M059J (cell line): ENCODE data around the gene EEF1AKMT3. TPM values are rescaled to one million over a fixed set of nuclear protein-coding genes. Genes with fewer than 3 reads are reported as not detected.

ENCODE experiments used
- DNase-seq: peaks from one replicate; pipeline ENCODE4 v3.0.0-alpha.2; 2012; ENCODE audit warnings: low read depth
- total RNA-seq: library from RNA; depleted of rRNA; stranded (reverse); fragments of >200 nt; shearing (Covaris generic); gene quantifications from 2 replicates; pipeline ENCODE4 v1.2.3, GENCODE V29; 2014

Gene EEF1AKMT3
- total RNA-seq, 1 experiment from 2014 or later = 6.6 TPM

DNA sequence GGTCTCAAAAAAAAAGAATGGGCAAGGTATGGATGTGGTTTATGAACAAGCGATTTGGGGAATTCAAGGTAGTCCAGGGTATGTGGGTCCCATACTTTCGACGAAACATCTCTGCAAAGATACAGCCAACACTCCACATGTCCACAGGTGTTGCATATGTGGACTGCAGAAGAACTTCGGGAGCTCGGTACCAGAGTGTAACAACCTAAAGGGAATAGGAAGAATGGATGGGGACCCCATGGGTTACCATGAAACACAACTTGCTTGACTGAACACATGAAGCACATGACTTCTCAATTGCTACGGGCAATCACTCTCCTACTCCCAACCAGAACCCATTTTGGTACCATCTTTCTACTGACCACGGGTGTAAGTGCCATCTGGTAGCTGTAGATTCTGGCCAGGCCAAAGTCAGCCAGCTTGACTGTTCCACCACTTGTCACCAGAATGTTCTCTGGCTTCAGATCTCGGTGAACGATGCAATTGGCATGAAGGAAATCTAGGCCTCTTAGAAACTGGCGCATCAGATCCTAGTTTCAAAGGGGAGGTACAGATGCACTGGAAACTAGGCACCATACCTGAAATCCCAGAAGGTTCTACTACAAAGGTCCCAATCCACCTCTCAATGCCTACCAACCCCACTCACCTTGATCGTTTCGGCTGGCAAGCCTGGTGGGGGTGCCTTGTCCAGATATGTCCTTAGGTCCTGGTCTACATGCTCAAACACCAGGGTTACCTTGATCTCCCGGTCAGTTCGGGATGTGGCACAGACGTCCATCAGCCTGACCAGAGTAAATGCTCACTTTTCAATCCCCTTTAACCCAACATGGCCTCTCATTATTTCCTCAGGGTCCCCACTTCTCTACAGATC, 21.6 kb upstream of the EEF1AKMT3 start:
- DNase-seq = no peak

DNA sequence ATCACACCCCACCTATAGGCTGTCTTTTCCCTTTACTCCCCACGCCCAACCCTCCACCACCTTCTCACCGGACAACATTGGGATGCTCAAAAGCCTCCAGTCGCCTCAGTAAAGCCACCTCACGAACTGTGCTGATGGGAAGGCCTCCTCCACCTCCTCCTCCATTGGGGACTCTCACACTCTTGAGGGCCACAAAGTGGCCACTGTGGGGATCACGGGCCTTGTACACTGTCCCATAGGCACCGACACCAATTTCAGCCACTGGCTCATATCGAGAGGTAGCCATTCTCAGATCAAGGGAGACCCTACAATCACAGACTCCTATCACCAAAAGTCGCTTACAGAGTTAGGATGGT, 21.0 kb upstream of the EEF1AKMT3 start:
- no peak for DNase-seq

DNA sequence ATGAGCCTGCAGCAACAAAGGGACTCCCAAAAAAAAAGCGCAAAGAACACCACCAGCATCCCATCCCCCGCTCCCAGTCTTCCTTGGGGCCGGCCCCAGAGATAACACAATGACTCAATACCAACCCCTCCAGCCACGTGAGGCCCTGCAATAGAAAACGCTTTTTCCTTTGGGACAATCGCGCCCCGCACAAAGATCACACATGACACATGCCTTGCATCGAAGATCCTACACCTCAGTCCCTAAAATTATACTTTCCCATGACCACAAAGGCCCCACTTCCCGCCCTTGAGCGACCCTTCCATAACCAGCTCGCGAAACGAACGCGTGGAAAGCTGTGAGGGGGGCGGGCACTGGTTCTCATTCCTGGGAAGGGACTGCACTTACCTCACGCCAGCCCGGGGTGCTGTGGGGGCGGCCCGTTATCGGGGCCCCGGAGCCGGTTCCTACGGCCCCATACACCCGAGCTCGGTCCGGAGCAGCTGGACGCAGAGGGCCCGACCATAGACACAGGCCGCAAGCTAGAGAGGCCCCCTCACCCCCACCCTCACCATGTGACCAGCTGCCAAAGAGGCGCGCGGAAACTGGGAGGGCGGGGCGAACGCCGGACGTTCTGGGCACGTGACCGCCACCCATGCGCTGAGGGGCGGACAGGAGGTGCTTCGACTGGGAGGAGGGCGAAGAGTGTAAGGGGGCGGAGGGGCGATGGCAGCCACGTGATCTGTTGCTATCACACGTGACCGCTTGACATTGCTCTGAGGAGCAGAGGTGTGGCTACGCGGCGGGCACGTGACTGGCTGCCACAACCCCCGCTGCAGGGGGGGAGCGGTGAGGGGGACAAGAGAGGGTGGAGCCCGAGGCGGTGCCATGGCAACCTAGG, 20.4 kb upstream of the EEF1AKMT3 start, which contains the start of gene CDK4:
TSS of gene CDK4 (minus strand) at position 523 of the 880 bp plus-strand sequence. CDS start 593 bp downstream, outside the sequence.
- peak; percentile 99 for DNase-seq

DNA sequence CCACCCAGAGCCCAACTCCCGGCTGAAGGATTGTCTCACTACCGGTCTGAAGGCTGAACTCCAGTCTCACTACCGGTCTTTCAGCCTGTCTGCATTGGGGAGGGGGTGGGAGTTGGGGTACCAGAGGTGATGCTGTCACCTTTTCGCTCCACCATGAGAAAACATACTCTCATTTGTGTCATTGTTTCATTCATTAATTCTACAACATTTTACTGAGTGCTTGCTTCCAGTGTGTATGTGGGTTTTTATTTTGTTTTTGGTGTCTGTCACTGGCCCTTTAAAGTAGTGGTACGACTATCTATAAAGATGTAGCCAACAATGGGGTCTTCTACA, 19.8 kb upstream of the EEF1AKMT3 start:
- no peak for DNase-seq

DNA sequence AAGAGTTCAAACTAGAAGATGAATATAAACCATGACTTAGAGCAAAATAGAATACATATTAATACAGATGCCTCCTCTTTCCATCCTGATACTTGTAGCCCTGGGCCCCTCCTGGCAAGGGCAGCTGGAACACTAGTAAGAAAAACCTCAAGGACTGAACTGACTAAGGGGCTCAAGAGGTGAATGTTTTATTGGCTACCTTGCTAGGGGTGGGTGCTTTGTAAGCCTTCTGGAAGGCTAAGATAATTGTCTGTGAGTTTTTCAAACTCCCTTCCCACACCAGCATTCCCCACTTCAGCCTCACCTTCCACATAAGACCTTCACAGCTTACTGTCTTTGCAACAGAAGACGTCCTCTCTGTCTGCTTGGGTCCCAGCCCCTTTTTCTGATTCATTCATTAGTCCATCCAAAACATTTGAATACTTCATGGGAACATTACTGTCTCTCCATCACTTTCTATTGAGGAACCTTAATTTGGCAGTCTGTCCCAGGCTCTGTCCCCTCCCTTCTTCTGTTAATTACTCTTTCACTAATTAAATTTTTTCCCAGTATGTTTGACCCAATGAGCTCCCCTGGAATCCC, 18.6 kb upstream of the EEF1AKMT3 start:
- DNase-seq = no peak

DNA sequence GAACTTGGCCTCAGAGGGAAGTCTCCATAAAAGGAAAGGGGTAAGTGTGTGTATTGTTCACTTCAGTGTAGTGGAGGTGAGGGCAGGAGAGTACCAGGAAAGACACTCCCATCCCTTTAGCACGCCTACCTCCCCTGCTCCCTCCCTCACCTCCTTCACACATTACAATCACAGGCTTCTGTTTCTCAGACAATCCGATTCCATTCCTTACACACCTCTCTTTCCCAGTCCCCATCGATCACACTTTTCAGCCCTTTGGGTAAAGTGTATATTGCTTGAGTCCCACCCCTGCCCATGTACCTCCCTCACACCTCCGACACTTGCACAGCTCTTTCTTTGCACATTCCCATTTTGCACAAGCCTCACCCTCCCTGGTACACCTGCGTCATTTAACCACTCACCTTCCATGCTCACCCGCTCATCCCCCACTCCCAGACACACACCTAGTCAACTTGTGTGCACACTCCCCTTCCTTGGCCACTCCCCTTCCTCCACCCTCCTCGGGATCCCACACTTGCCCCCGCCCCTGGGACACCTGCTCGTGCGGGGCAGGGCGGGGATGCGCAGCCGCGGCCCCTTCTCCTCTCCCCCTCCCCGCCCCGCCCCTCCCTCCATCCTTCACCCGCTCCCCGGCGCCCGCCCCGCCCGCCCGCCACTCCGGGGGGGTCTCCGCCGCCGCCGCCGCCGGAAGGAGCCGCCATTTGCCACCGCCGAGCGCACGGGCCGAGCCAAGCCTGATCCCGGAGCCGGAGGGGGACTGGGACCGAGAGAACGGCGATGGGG, 17.8 kb upstream of the EEF1AKMT3 start, which contains the start of gene MARCHF9:
TSS of gene MARCHF9 (plus strand) at position 693 of the 783 bp plus-strand sequence. CDS start 426 bp downstream, outside the sequence.
- peak; percentile 56 for DNase-seq

DNA sequence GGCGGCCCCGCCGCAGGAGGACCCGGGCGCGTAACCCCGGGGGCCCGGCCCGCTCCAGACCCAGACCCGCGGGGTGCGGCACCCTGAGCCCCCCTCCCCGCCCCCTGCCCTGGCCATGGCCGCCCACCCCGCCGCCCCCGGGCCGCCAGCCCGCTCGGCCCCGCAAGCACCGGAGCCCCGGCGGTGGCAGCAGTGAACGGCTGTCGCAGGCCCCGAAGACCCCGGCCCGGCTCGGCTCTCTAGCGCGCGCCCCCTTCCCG, 17.3 kb upstream of the EEF1AKMT3 start:
- DNase-seq = no peak

DNA sequence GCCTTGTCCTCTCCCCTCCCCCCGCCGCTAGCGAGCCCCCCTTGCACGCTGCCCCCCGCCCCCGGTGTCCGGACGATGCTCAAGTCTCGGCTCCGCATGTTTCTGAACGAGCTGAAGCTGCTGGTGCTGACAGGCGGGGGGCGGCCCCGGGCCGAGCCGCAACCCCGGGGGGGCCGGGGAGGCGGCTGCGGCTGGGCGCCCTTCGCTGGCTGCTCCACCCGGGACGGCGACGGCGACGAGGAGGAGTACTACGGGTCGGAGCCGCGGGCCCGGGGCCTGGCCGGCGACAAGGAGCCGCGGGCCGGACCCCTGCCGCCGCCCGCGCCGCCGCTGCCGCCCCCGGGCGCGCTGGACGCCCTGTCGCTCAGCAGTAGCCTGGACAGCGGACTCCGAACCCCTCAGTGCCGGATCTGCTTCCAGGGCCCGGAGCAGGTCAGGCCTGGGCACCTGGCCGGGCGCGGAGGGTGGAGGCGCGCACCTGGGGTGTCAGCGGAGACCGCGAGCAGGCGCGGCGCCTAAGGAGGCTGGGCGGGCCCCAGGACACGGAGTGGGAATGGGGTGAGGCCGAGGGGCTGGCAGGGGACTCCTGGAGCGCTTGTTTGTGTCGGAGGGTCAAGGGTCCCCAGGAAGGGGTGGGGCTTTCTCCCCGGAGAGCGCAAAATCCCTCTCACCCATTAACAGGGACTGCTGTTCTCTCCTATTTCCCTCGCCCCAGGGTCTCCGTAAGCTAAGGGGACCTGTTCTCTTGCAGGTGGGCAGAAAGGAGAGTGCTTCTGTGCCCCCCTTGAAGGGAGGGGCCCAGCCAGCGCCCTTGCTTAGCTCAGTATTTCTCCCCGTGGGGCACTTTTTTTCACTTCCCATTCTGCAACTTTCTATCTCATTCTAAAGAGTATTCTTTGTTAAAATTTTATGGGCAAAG, 16.7 kb upstream of the EEF1AKMT3 start:
- DNase-seq = no peak

DNA sequence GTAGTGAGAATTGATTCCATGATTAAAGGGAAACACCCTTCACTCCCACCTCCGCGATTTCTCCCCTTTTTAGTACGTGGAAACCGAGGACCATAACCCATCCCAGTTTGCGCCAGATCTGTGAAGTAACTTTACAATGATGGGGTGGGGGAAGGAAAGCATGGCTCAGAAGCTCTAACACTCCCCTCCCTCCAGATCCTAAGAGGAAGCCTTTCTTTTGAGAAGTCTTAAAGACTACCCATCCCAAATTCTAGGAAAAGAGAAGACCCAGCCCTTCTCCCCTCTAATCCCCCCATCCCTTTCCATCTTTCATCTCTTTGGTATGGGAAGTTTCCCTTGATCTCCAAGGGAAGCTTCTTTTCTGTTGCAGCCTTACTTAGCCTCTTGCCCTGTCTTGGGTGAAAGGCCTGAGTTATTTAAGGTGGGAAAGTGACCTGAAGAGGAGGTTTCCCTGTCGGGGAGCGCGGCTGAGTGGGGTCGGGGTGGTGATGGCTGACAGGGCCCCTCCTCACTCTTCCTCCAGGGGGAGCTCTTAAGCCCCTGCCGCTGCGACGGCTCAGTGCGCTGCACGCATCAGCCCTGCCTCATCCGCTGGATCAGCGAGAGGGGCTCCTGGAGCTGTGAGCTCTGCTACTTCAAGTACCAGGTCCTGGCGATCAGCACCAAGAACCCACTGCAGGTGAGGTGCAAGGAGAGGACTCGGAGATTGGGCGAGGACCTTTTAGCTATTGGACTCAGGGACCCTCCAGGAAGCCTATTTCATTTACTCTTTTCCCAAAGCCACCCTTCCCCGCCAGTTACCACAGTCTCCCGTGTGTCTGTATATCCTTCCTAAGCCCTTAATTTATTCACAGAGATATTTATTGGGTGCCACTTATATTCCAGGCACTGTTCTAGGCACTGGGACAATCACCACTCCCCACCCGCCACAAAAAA, 15.7 kb upstream of the EEF1AKMT3 start:
- no peak for DNase-seq

DNA sequence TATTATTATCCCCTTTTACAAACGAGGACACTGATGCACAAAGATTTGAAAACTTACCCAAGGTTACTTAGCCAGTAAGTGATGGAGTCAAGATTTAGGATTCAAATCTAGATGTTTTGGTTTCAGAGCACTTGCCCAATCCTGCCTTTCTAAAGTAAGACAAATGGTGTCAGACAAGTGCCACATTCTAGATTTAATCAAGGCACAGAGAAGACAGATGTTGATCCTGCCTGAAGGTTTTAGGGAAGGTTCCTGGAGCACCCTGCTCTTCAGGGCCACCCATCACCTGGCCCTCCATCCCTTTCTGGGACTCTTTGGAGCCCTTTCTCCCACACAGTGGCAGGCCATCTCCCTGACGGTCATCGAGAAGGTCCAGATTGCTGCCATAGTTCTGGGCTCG, 14.6 kb upstream of the EEF1AKMT3 start:
- no peak for DNase-seq

DNA sequence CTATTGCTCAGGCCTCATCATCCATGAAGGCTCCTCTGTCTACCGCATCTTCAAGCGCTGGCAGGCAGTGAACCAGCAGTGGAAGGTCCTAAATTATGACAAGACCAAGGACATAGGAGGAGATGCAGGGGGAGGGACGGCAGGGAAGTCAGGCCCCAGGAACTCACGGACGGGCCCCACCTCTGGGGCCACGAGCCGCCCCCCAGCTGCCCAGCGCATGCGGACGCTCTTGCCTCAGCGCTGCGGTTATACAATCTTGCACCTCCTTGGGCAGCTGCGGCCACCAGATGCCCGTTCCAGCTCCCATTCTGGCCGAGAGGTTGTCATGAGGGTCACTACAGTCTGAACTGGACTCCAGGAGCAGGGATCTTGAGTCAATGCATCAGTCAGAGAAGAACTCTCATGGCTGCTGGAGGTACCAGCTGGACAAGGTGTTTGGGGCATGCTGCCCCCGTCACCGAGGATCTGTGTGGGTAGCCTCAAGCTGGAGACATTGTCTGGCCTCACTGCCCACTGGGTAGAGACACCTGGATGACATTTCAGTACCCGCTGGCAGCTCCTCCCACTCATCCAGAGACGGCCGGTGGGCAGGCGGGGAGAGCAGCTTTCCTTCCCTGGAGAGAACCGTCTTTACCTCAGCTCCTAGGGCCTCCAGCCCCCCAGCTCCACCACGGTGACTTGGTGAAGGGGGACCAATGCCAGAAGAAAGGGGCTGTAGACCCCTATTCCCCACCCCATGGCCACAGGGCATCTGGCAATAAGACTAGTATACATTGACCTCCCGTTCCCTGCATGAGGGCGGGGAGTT, 13.7 kb upstream of the EEF1AKMT3 start:
- no peak for DNase-seq

DNA sequence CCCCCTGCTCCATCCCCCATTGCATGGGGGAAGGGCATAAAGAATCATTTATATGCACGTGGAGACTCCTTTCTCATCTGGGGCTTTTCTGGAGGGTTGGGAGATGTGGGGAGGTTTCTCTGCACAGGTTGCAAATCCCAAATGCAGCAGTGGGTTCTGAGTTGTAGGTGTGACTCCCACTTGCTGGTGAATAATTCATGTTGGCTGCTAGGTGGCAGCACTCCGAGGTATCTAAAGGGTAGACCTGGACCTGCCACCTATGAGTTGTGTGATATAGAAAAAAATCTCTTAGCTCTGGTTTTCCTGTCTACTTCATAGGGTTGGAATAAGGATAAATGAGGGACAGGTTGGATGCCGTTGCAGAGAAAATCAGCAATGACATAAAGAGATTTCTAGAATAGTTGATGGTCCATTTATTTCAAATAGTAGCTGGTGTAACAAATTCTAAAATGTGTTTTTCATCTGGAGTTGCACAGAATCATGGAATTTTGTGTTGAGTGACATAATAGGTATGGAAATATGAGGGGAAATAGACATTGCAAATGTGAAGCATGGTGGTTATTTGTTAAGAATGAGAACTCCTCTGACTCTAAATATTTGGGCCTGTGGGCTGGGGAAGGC, 12.9 kb upstream of the EEF1AKMT3 start:
- peak; percentile 48 for DNase-seq

DNA sequence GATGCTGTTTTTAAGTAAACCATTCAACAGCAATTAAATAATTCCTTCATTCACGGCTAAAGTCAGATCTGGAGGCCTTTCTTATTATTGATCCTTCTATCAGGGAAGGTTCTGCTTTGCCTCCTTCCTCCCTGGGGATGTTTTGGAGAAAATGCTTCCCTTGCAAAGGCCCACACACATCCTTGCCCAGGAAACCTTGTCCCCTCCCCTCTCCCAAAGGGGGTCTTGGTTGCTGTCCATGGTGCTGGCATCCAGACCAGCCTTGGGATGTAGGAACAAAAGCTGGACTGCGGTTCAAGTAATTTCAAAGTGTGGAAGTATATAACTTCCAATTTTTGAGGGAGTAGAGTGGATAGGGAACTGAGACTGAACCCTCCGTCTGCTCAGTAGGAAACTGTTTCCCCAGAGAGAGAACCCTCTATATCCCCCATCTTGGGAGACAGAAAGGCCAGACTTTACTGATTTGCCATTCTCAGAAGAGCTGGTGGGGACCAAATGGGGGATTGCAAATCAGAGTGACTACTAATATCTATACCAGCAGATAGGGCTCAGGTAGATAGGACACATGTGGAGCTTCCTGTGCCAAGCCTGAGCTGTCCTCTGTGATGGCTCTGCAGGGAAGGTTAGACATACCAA, 11.9 kb upstream of the EEF1AKMT3 start:
- no peak for DNase-seq

DNA sequence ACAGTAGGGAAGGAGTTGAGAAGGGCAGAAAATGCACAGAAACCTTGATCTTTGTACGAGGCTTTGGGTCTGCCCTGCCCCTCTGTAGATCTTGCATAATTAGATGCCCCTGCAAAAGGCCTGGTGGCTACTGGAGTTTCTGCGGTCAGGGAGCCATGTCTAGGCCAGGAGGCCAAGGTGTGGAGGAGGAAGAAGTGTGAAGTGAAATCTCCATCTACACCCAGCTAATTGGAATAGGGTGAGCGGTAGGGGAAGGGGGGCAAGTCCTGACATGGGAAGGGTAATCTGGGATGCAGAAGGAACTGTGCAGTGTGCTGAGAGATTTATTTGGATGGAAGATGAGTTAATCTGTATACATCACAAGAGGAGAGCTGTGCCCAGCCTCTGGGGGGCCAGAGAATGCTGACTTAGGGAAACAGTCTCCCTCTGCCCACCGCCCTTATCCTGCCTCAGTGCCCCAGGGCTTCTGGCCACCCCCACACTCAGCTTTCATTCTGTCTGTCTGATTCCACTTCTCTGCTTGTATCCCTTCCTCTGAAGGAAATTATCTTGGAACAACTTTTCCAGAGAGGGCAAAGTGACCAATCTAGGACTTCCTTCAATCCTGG, 10.9 kb upstream of the EEF1AKMT3 start:
- DNase-seq = no peak

DNA sequence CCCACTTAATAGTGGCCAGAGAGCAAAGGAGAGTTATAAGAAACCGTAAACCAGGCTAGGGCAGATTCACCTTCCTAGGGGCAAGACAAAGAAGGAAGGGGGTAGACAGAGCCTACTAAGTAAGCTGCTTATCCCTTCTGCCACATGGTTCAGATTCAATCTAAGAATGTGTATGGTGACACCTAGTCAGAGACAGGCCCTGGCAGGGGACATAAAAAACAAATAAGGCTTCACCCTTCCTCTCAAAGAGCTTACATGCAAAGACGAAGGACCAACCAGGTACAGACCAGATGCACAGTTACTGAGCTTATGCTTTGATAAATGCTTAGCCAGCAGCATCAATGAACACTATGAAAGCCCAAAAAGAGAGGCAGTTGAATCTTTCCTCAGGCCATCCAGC, 10.0 kb upstream of the EEF1AKMT3 start:
- DNase-seq = no peak

DNA sequence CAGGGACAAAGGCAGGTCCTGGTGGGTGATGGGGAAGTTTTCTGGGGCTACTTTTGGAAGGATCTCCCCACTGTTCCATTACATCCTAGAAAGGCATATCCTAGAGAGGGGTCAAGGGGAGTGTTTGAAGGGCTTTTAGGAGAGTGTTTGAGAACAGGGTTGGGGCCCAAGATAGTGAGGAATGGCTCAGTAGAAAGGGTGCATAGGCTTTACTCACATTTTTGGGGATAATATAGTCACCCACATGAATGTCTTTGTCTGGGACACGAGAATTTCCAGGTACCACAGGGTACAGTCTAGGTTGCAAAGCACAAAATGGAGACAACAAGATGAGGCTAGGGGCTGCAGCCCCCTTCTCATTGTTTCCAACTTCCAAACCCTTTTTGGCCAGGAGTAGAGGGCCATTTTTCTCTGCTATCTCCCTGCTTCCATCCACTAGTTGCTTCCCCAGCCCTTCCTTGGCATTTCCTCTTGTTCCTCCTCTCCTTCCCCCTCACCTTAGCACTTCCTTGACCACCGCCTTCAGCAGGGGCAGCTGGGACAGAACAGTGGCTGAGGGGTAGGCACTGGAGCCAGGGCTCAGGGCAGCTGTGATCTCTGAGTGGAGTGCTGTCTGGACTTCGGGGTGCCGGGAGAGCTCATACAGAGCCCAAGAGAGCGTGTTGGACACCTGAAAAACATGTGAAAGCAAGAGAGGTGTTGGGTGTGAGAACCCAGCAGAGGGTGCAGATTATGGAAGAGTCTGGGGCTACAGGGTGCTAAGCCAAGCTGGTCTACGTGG, 8.3 kb upstream of the EEF1AKMT3 start:
- no peak for DNase-seq

DNA sequence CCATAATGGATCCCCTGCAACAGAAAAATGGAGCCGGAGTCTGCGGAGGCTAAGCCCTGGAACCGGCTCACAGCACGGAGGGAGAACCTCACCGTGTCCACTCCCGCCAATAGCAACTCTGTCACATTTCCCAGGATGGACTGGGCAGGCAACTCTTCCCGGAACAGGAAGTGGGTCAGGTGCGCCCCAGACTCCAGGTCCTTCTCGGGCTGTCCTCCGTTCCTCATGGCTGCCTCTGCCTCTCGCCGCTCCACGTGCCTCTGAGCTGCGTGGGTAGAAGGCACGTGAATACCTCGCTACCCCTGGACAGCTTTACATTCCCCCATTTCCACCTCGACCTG, 7.8 kb upstream of the EEF1AKMT3 start:
- DNase-seq = no peak
